HepG2 (cell line): ENCODE measurements around the gene HOMEZ. TPM values are rescaled to one million over a fixed set of nuclear protein-coding genes. Genes with fewer than 3 reads are reported as not detected.

Source experiments
- AGO1 ChIP-seq: fragments of 200-400 bp; formaldehyde crosslinking; IDR thresholded peaks from 2 replicates; pipeline ENCODE4 v1.6.1; 2017; ENCODE audit warnings: mild to moderate bottlenecking, low read depth, low read length, moderate library complexity; ENCODE audit not compliant: poor library complexity, severe bottlenecking
- AKNA ChIP-seq: sonication (generic); formaldehyde crosslinking; IDR thresholded peaks from 2 replicates; pipeline ENCODE4 v1.4.0; 2020; ENCODE audit warnings: missing genetic modification reagents, borderline replicate concordance
- ARID5B ChIP-seq: IDR thresholded peaks from 2 replicates; pipeline ENCODE4 v1.4.0; 2020; ENCODE audit warnings: mild to moderate bottlenecking, missing genetic modification reagents
- BCL6 ChIP-seq: IDR thresholded peaks from 2 replicates; pipeline ENCODE4 v1.6.1; 2016; ENCODE audit warnings: missing genetic modification reagents, missing compliant biosample characterization
- DNMT1 ChIP-seq: sonication (generic); formaldehyde crosslinking; IDR thresholded peaks from 2 replicates; pipeline ENCODE4 v1.5.1; 2020; ENCODE audit warnings: mild to moderate bottlenecking, missing genetic modification reagents
- DRAP1 ChIP-seq: IDR thresholded peaks from 2 replicates; pipeline ENCODE4 v1.6.1; 2016; ENCODE audit warnings: missing genetic modification reagents, missing compliant biosample characterization
- IKZF5 ChIP-seq: IDR thresholded peaks from 2 replicates; pipeline ENCODE4 v1.6.1; 2018; ENCODE audit warnings: missing genetic modification reagents, mild to moderate bottlenecking, missing compliant biosample characterization
- JUNB ChIP-seq: sonication (generic); formaldehyde crosslinking; IDR thresholded peaks from 2 replicates; pipeline ENCODE4 v1.8.0; 2022; ENCODE audit warnings: missing genetic modification reagents, mild to moderate bottlenecking, borderline replicate concordance
- MEIS2 ChIP-seq: sonication (generic); formaldehyde crosslinking; IDR thresholded peaks from 2 replicates; pipeline ENCODE4 v1.9.0; 2021; ENCODE audit warnings: mild to moderate bottlenecking, missing genetic modification reagents
- PHF20 ChIP-seq: sonication (generic); formaldehyde crosslinking; IDR thresholded peaks from 2 replicates; pipeline ENCODE4 v1.5.0; 2020; ENCODE audit warnings: mild to moderate bottlenecking, missing genetic modification reagents
- SRF ChIP-seq: IDR thresholded peaks from 2 replicates; pipeline ENCODE4 v1.6.1; 2011; ENCODE audit warnings: mild to moderate bottlenecking, low read depth, low read length, moderate library complexity
- ZBTB44 ChIP-seq: sonication (generic); formaldehyde crosslinking; IDR thresholded peaks from 2 replicates; pipeline ENCODE4 v1.4.0; 2020; ENCODE audit warnings: missing genetic modification reagents
- ZGPAT ChIP-seq: IDR thresholded peaks from 2 replicates; pipeline ENCODE4 v1.6.1; 2016; ENCODE audit warnings: mild to moderate bottlenecking
- ZNF331 ChIP-seq: sonication (generic); formaldehyde crosslinking; IDR thresholded peaks from 2 replicates; pipeline ENCODE4 v1.4.0; 2020; ENCODE audit warnings: missing genetic modification reagents
- ZNF383 ChIP-seq: sonication (generic); formaldehyde crosslinking; IDR thresholded peaks from 2 replicates; pipeline ENCODE4 v1.4.0; 2020; ENCODE audit warnings: missing genetic modification reagents, mild to moderate bottlenecking, borderline replicate concordance
- ZNF878 ChIP-seq: sonication (generic); formaldehyde crosslinking; IDR thresholded peaks from 2 replicates; pipeline ENCODE4 v1.8.1; 2023; ENCODE audit warnings: mild to moderate bottlenecking, missing genetic modification reagents, moderate library complexity
- polyA plus RNA-seq, 8 experiments: library from polyadenylated mRNA; depleted of rRNA in 3 of 8; stranded (reverse) in 7 of 8; unstranded in 1 of 8; fragments of >200 nt; fragmentation: Illumina TruSeq in 4 of 8; extraction: Trizol in 4 of 8; gene quantifications; 2 replicates each; pipeline versions ENCODE4 v1.2.1 to v1.2.3, GENCODE V29; 2011 to 2016; ENCODE audit warnings: low read depth in 4 of 8, missing spikeins in 1 of 8, mixed read lengths in 1 of 8; ENCODE audit not compliant: insufficient read depth in 1 of 8
- total RNA-seq, 5 experiments: library from RNA; depleted of rRNA; stranded (reverse); fragments of >200 nt; fragmentation: Illumina TruSeq; extraction: Trizol; gene quantifications; 2 replicates each; pipeline ENCODE4 v1.2.3, GENCODE V29; 2016; ENCODE audit warnings: low read depth in 1 of 5

HOMEZ gene
- total and polyA plus RNA-seq, 2 of the 13 experiments (the other 11 are each of a cell fraction or from before 2014, with no cell fraction given) = 14.5 to 31.8 TPM

GRCh38 chr14:23301969-23302289 lies 16.0 kb upstream of the HOMEZ start (continued):
- TF ChIP-seq ZBTB44 (CRISPR knock-in tag) (no peak), ZNF331 (CRISPR knock-in tag) (peak; percentile 79), ZNF383 (CRISPR knock-in tag) (peak; percentile 94; the same call in 1 of the 2 replicates), ZGPAT (CRISPR knock-in tag) (peak; percentile 95), DNMT1 (CRISPR knock-in tag) (peak; percentile 86; the same call in 1 of the 2 replicates), MEIS2 (CRISPR knock-in tag) (peak; percentile 25; the same call in 1 of the 2 replicates), AGO1 (no peak), DRAP1 (peak; percentile 84), ARID5B (CRISPR knock-in tag) (peak; percentile 67; the same call in 1 of the 2 replicates), BCL6 (CRISPR knock-in tag) (peak; percentile 76), PHF20 (no peak), AKNA (CRISPR knock-in tag) (peak; percentile 91; the same call in 1 of the 2 replicates), JUNB (CRISPR knock-in tag) (no peak), SRF (no peak), IKZF5 (peak; percentile 95; the same call in 1 of the 2 replicates), ZNF878 (CRISPR knock-in tag) (no peak)
